Common myeloid progenitor, CD34-positive (primary cell): ENCODE data around the gene CYTH1.
A peak's percentile ranks its signal among the peaks of the same experiment; 100 is the strongest.

Experiments used
- CTCF ChIA-PET: fragments of 350-600 bp; sonication (Branson Sonifier 250); formaldehyde crosslinking; loops from one replicate; lab custom pipeline; 2021; ENCODE audit warnings: antibody characterized with exemption; lab: Charles Lee
- POLR2A ChIA-PET: fragments of 350-600 bp; sonication (Branson Sonifier 250); formaldehyde crosslinking; loops from one replicate; lab custom pipeline; 2021; ENCODE audit warnings: antibody characterized with exemption; lab: Charles Lee
- DNase-seq, 3 donors: peaks; one replicate each; pipeline versions ENCODE4 v3.0.0 to v3.0.0-alpha.2; 2013
- H3K27ac ChIP-seq, 2 experiments: 1 replicate in 1 of 2; 2 replicates in 1 of 2; pipeline ENCODE4 v1.7.0; 2013; ENCODE audit warnings: inconsistent platforms in 2 of 2, low read length in 2 of 2, mild to moderate bottlenecking in 2 of 2, low read depth in 1 of 2, moderate library complexity in 1 of 2; ENCODE audit not compliant: severe bottlenecking in 2 of 2, insufficient read depth in 1 of 2, poor library complexity in 1 of 2
- H3K27me3 ChIP-seq, 5 experiments: replicated peaks in 2 of 5; 1 replicate in 3 of 5; 2 replicates in 2 of 5; pipeline versions ENCODE4 v1.6.1 to v1.7.0; 2013; ENCODE audit warnings: low read length in 4 of 5, mild to moderate bottlenecking in 2 of 5, moderate library complexity in 2 of 5, inconsistent platforms in 1 of 5; ENCODE audit not compliant: insufficient read depth in 5 of 5, control insufficient read depth in 4 of 5
- H3K36me3 ChIP-seq, 4 experiments: 1 replicate in 2 of 4; 2 replicates in 2 of 4; pipeline versions ENCODE4 v1.6.1 to v1.7.0; 2013; ENCODE audit warnings: low read length in 3 of 4, control low read depth in 1 of 4, mild to moderate bottlenecking in 1 of 4; ENCODE audit not compliant: control insufficient read depth in 4 of 4, insufficient read depth in 4 of 4
- H3K4me1 ChIP-seq, 4 experiments: 1 replicate in 3 of 4; 2 replicates in 1 of 4; pipeline versions ENCODE4 v1.6.1 to v1.7.1; 2013; ENCODE audit warnings: low read length in 3 of 4, mild to moderate bottlenecking in 3 of 4, control low read depth in 1 of 4, inconsistent platforms in 1 of 4, moderate library complexity in 1 of 4; ENCODE audit not compliant: control insufficient read depth in 4 of 4, insufficient read depth in 4 of 4; ENCODE audit errors: control extremely low read depth in 1 of 4
- H3K4me3 ChIP-seq, 7 experiments: 1 replicate in 4 of 7; 2 replicates in 3 of 7; pipeline versions ENCODE4 v1.5.1 to v1.7.0; 2013; ENCODE audit warnings: mild to moderate bottlenecking in 7 of 7, low read length in 6 of 7, moderate library complexity in 6 of 7, inconsistent platforms in 2 of 7, low read depth in 2 of 7, control low read depth in 1 of 7; ENCODE audit not compliant: insufficient read depth in 4 of 7, control insufficient read depth in 1 of 7; ENCODE audit errors: extremely low read depth in 1 of 7
- H3K9me3 ChIP-seq, 5 experiments: 1 replicate in 4 of 5; 2 replicates in 1 of 5; pipeline versions ENCODE4 v1.6.1 to v1.7.1; 2013; ENCODE audit warnings: low read length in 4 of 5, mild to moderate bottlenecking in 2 of 5, inconsistent platforms in 1 of 5, low read depth in 1 of 5, moderate library complexity in 1 of 5; ENCODE audit not compliant: control insufficient read depth in 4 of 5, insufficient read depth in 2 of 5; ENCODE audit errors: control extremely low read depth in 1 of 5
- WGBS: methylation state at CpG from one replicate; pipeline ENCODE4 v1.1.5; 2013; ENCODE audit not compliant: insufficient coverage; 5-methylcytosine and 5-hydroxymethylcytosine counted together

Gene CYTH1

DNA sequence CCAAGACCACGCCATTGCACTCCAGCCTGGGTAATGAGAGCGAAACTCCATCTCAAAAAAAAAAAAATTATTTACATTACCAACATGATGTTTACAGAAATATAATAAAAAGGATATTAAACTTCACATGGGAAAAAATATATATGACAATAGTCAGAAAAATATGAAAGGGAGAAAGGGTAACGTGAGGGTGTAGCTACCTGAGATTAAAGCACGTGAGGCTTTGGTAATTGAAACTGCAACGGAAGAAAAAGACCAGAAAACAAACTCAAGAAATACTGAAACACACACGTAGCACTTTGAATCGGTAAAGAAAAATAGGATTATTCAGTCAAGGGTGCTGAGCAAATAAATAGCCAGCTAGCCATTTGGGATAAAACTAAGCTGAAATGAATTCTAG, 53.6 kb downstream of the CYTH1 start:
- CTCF ChIA-PET, result interaction anchor here (1.3 to 2.1 kb wide), 4 partner anchors 10 to 16 kb away, joined by 3 to 6 read pairs (median 5); no protein-coding TSS in a partner anchor
- Histone ChIP-seq H3K36me3 (peaks cover 0 to 3% (median 2%) of the 10 kb centered on the region in 4 experiments), H3K4me3 (no peak overlapping the region), H3K4me1 (peaks cover 27 to 56% (median 41%) of the 10 kb centered on the region in 4 experiments), H3K9me3 (no peaks in the 10 kb centered on the region), H3K27ac (no peak overlapping the region), H3K27me3 (no peaks in the 10 kb centered on the region)
- DNase-seq, result no peak
- WGBS, result no CpG with 5 or more reads among the region's 7 CpGs
- POLR2A ChIA-PET, result no interaction called here

DNA sequence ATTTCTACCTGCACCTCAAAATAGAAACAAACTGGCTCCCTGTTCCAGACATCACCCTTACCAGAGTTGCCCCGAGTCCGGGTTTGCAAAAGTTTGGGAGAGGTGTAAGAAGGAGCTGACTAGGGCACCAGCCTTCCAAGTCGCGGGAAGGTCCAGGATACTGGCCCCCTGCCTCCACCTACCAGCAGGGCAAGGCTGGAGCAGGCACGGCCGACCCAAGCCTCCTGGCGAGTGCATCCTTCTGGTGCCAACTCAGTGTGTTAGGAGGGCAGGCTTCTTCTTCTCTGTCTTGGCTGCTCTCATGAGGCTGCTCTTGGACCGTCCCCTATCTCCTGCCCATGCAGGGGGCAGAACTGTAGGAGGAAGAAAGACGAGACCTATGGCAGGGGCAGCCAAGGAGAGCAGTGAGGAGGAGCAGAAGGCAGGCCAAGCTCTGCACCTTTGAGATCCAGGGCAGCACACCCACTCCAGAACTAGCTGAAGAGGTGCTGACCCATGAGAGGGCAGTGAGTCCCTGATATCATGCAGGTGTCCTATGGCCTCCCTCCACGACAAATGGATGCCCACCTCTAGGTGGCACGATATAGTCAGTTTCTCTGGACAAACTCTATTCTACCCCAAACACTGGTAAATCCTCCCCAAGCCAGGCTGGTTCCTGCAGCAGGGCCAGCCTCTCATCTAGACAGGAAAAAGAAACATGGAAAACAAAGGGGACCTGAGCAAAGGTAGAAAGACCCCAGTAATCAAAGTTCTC, 54.4 kb downstream of the CYTH1 start:
- no peak for DNase-seq
- H3K27me3 ChIP-seq, result no peaks in the 10 kb centered on the region
- H3K9me3 ChIP-seq, result no peaks in the 10 kb centered on the region
- WGBS, result 100% methylated on average over 3 of the region's 11 CpGs
- no peak overlapping the region for H3K4me3 ChIP-seq
- ChIA-PET POLR2A (no interaction called here), CTCF (interaction anchor here (1.3 to 2.1 kb wide), 2 partner anchors 11 to 15 kb away, joined by 5 to 6 read pairs; no protein-coding TSS in a partner anchor)
- no peak overlapping the region for H3K27ac ChIP-seq
- H3K36me3 ChIP-seq, result peaks cover 0 to 3% (median 1%) of the 10 kb centered on the region in 4 experiments
- peaks cover 21 to 61% (median 47%) of the 10 kb centered on the region in 4 experiments for H3K4me1 ChIP-seq

DNA sequence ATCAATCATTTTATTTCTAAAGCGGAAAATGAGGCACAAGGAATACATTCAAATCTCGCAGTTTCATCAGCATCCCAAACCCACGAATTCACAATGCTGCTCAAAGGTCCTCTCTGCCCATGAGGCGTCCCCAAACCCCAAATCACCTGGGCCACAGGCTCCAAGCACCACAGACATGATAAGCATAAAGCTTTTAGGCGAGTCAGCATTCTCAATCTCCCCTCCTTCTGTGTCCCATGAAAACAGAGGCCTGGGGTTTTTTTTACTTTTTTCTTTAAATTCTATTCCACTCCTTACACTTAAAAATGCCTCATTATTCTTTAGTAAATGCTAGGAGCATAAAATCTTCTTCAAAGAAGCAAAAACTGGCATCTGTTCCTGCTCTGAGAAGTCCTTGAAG, 55.0 kb downstream of the CYTH1 start:
- no peaks in the 10 kb centered on the region for H3K27me3 ChIP-seq
- CTCF ChIA-PET, result interaction anchor here (1.4 kb wide), 1 partner anchor 10 kb away, joined by 5 read pairs; no protein-coding TSS in a partner anchor
- H3K27ac ChIP-seq, result no peak overlapping the region
- WGBS, result 97% methylated on average over 4 of the region's 5 CpGs
- H3K4me1 ChIP-seq, result peaks cover 18 to 67% (median 53%) of the 10 kb centered on the region in 4 experiments
- POLR2A ChIA-PET, result no interaction called here
- H3K4me3 ChIP-seq, result no peak overlapping the region
- H3K9me3 ChIP-seq, result no peaks in the 10 kb centered on the region
- peaks cover 0 to 3% (median 1%) of the 10 kb centered on the region in 4 experiments for H3K36me3 ChIP-seq
- no peak for DNase-seq

DNA sequence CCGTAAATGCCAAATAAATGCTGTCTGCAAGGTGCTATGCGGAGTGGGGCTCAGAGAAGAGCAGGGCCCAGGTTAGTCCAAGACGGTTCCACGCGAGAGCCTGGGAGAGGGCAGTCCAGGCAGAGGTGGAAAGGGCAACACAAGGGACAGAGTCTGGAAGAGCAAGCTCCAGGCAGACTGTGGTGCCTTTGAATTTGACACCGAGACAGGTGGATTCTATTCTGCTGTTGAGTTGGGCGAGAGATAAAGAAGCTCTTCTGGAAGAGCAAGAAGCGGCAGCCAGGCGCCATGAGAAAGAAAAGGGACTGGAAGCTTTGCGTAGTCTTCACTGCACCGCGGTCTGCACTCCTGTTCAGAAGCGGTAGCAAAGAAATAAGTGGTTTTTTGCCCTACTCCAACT, 55.6 kb downstream of the CYTH1 start:
- peaks cover 18 to 66% (median 54%) of the 10 kb centered on the region in 4 experiments for H3K4me1 ChIP-seq
- ChIA-PET POLR2A (no interaction called here), CTCF (interaction anchor here (1.4 to 2.1 kb wide), 2 partner anchors 10 to 15 kb away, joined by 5 to 11 read pairs; no protein-coding TSS in a partner anchor)
- no peak for DNase-seq
- no peaks in the 10 kb centered on the region for H3K9me3 ChIP-seq
- peaks cover 0 to 3% (median 1%) of the 10 kb centered on the region in 4 experiments for H3K36me3 ChIP-seq
- H3K4me3 ChIP-seq, result peak overlapping the region in 1 of 7 experiments; percentile 42
- no peak overlapping the region for H3K27ac ChIP-seq
- no peaks in the 10 kb centered on the region for H3K27me3 ChIP-seq
- 98% methylated on average over 10 of the region's 13 CpGs for WGBS

DNA sequence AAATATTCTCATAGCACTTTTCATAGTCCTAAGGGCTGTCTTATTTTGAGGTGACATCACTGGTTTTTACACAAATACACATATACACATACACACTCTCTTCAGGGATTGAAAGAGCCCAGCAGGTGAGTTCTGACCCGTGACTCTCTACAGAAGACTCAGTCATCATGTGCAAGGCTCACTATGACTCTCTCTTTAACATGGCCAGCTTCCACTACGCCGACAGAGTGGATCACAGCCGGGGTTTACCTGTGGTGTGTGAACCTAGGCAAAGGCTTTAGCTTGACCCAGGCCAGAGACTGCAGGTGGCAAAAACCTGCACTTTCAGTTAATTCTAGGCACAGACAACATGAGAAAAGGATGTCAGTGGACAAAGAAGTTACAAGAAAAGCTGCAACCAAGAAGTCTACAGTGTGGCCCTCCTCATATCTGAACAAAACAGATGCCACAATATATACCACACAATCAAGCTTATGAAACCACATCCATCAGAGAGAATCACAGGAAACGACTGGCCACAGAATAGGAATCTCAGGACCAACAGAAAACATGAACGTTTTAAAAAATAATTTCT, 56.5 kb downstream of the CYTH1 start:
- ChIA-PET POLR2A (interaction anchor here (0.6 to 1.5 kb wide), 5 partner anchors 11 to 573 kb away, joined by 3 to 8 read pairs (median 3); partner anchors contain the start of gene CYTH1), CTCF (interaction anchor here (0.7 to 2.1 kb wide), 7 partner anchors 9 to 74 kb away, joined by 3 to 11 read pairs (median 5); no protein-coding TSS in a partner anchor)
- no peaks in the 10 kb centered on the region for H3K9me3 ChIP-seq
- H3K4me1 ChIP-seq, result peaks cover 18 to 66% (median 54%) of the 10 kb centered on the region in 4 experiments
- 14% methylated on average over 5 of the region's 6 CpGs for WGBS
- H3K36me3 ChIP-seq, result peaks cover 0 to 3% (median 1%) of the 10 kb centered on the region in 4 experiments
- H3K27me3 ChIP-seq, result no peaks in the 10 kb centered on the region
- H3K4me3 ChIP-seq, result peak overlapping the region in 2 of 7 experiments; percentile 31 to 61
- no peak overlapping the region for H3K27ac ChIP-seq
- DNase-seq, result peak; percentile 90 to 99 (median 97)

DNA sequence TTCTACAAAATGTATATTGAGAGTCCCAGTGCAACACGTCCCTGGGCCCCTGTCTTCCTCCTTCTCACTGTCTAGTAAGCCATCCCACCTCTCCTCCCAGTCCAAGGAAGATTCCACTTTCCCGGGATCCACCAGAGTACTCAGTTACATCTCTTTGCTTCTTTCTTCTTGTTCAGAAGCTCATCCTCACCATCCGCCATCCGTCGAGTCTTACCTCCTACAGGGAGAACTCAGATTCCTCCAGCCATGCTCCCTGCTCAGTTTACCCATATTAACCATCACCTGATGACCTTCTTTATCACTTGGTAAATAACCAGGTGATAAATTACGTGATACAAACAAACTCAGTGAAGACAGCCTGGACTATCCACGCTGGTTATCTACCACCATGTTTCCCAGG, 57.1 kb downstream of the CYTH1 start:
- Histone ChIP-seq H3K36me3 (peaks cover 0 to 3% (median 1%) of the 10 kb centered on the region in 4 experiments), H3K27ac (no peak overlapping the region), H3K4me1 (peaks cover 19 to 69% (median 56%) of the 10 kb centered on the region in 4 experiments), H3K9me3 (no peaks in the 10 kb centered on the region), H3K4me3 (peak overlapping the region in 2 of 7 experiments; percentile 31 to 61), H3K27me3 (no peaks in the 10 kb centered on the region)
- ChIA-PET POLR2A (interaction anchor here (1.1 to 1.5 kb wide), 3 partner anchors 11 to 41 kb away, joined by 3 to 8 read pairs (median 3); no protein-coding TSS in a partner anchor), CTCF (interaction anchor here (0.7 to 2.1 kb wide), 6 partner anchors 9 to 74 kb away, joined by 3 to 11 read pairs (median 6); no protein-coding TSS in a partner anchor)
- WGBS, result 98% methylated on average over 5 of the region's 7 CpGs
- DNase-seq, result no peak
